ENCODE measurements around the gene AUTS2. TPM values are rescaled to one million over a fixed set of nuclear protein-coding genes. Genes with fewer than 3 reads are reported as not detected.
A peak's percentile ranks its signal among the peaks of the same experiment; 100 is the strongest.

Gene AUTS2
- total and polyA plus RNA-seq, 2 of the 8 experiments (the other 6 are each of a cell fraction or from before 2014, with no cell fraction given) = 25.9 to 101 TPM

DNA sequence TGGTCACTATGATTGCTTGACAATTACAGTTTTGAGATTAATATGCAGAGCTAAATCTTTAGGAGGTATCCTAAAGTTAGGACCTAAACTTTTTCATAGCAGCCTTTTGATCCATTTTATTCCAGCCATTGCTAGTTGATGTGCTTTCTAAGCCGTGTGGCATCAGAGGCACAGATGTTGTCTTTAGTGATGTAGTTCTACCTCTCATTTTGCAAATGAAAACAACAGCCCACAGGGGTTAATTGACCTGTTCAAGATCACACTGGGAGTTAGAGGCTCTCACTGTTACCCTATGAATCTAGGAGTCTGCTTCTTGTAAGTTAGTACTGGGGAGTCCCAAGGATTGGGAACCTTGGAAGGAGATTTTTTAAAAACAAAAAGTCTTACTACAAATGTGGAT, 10.6 kb downstream of the AUTS2 start (continued):
- TF ChIP-seq HDAC2 (IDR thresholded peaks at IDR 0.05; ENCODE audit: borderline replicate concordance in 1 of 2, low read depth in 2 of 2, low read length in 2 of 2) (peak in 1 of 2 experiments; percentile 45; a peak in 1 of 4 replicates), RXRA (IDR thresholded peaks at IDR 0.05; ENCODE audit: insufficient read depth, low read depth, low read length) (no peak), BRCA1 (IDR thresholded peaks at IDR 0.05; ENCODE audit: low read depth, low read length) (no peak), BACH1 (IDR thresholded peaks at IDR 0.05; ENCODE audit: low read length) (no peak), MAFK (IDR thresholded peaks at IDR 0.05; ENCODE audit: low read depth, low read length) (no peak), CREB1 (IDR thresholded peaks at IDR 0.05) (peak; percentile 50; the same call in 1 of the 2 replicates), PHF8 (conservative IDR thresholded peaks at IDR 0.05; ENCODE audit: low read depth, low read length) (no peak), RFX5 (IDR thresholded peaks at IDR 0.05; ENCODE audit: borderline replicate concordance, low read depth, low read length) (no peak), BCL11A (IDR thresholded peaks at IDR 0.05; ENCODE audit: low read depth in 2 of 2, low read length in 2 of 2) (peak in 1 of 2 experiments; percentile 72), RAD21 (IDR thresholded peaks at IDR 0.05 in 1 of 2, conservative IDR thresholded peaks at IDR 0.05 in 1 of 2; ENCODE audit: low read depth in 2 of 2, low read length in 2 of 2) (peak in 1 of 2 experiments; percentile 26; a peak in 2 of 4 replicates), ZNF274 (IDR thresholded peaks at IDR 0.05; ENCODE audit: borderline replicate concordance, extremely low read depth, low read length) (no peak), YY1 (IDR thresholded peaks at IDR 0.05; ENCODE audit: low read depth, low read length) (no peak), TAF1 (IDR thresholded peaks at IDR 0.05; ENCODE audit: low read depth, low read length) (no peak)
- TF ChIP-seq, protein P1, sequence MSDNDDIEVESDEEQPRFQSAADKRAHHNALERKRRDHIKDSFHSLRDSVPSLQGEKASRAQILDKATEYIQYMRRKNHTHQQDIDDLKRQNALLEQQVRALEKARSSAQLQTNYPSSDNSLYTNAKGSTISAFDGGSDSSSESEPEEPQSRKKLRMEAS (IDR thresholded peaks at IDR 0.05) = no peak
